ENCODE results near the gene PET100.

Gene PET100

GRCh38 chr19:7680606-7681339 lies 51.2 kb downstream of the PET100 start, which contains the start of gene TRAPPC5:
Gene TRAPPC5, plus strand, starts transcription at chr19:7680833. Its CDS starts 1,421 bp downstream, at chr19:7682254.
- peak; percentile 79 for DNase-seq

All from fibroblast of skin of right quadriceps (primary cell).